Melanocyte of skin (primary cell): ENCODE data around the gene OOSP1. TPM values are rescaled to one million over a fixed set of nuclear protein-coding genes. Genes with fewer than 3 reads are reported as not detected.

Source experiments
- total RNA-seq, 2 donors: library from RNA; depleted of rRNA; stranded (reverse); fragments of >200 nt; gene quantifications; 2 replicates each; pipeline ENCODE4 v1.2.3, GENCODE V29; 2012

Gene OOSP1, protein sequence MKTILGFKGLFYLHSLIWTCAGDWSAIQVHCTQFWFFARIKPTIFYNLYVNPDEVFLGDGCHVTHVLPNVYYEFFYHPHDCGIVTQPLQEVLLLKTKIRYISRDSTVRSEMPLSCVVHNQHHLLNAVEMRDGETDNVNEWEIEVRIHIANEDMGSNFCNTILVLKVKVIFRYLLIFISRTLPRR
- total RNA-seq = under 1 TPM in 1 of 2 donors, not detected in 1; 0.34 TPM

DNA sequence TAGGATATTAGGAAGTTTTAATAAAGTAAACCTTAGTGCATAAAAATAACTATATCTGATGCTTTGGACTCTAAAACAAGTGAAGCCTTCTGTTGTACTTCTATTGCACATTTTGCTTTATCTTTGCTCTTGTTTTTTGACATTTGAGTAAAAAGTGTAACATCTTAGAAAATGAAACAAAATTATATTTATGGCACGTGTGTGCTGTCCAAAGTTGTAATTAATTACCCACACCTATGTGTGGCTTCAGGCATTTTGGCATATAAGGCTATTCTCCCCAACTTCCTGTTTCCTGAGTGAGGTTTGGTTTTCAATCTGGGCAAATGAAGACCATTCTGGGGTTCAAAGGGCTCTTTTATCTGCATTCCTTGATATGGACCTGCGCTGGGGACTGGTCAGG is at the start of gene OOSP1:
TSS of gene OOSP1 (plus strand) at position 301 of the 400 bp plus-strand sequence. CDS start at position 324, 23 bp downstream.

DNA sequence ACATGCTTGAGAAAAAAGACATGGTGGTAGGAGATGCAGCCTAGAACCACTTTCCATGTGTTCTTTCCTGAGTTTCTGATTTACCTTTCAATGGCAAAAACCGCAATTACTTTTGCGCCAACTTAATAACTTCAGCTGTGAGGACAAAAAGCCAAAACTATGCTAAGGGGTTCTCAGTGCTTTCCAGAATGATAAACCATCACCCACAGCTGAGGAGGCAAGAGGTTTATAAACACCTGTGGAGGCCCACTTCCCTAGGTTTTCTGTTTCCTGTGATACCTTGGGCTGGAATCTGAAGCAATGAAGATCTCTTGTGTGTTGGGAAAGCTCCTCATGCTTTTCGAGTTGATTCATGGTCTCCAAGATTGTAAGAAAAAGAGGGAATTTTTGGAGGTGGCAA is 25.5 kb downstream of the OOSP1 start, which contains the start of gene OOSP4A:
TSS of gene OOSP4A (plus strand) at position 301 of the 400 bp plus-strand sequence. CDS start at position 301, 0 bp downstream.

Other genes with a start within 250 kb of the OOSP1 start
- gene OR10V1, start 224.6 kb upstream of the OOSP1 start, total RNA-seq = not detected
- gene STX3, start 183.1 kb upstream of the OOSP1 start, total RNA-seq = 100 to 1,000 TPM; 133 to 167 TPM
- 10 to 100 TPM; 49.9 to 81.9 TPM for gene MRPL16, start 127.7 kb upstream of the OOSP1 start, total RNA-seq
- not detected for gene CBLIF, start 92.9 kb upstream of the OOSP1 start, total RNA-seq
- gene TCN1, start 71.9 kb upstream of the OOSP1 start, total RNA-seq = 10 to 100 TPM in 1 of 2 donors, 1 to 10 TPM in 1; 8.7 to 18.2 TPM
- gene OOSP3, start 59.6 kb upstream of the OOSP1 start, total RNA-seq = not detected
- gene OOSP4A, start 25.6 kb downstream of the OOSP1 start, total RNA-seq = under 1 TPM in 1 of 2 donors, not detected in 1; 0.69 TPM
- not detected for gene OOSP4B, start 78.7 kb downstream of the OOSP1 start, total RNA-seq
- gene OOSP2, start 102.0 kb downstream of the OOSP1 start, total RNA-seq = not detected
- gene MS4A3, start 118.2 kb downstream of the OOSP1 start, total RNA-seq = not detected
- not detected for gene MS4A2, start 150.2 kb downstream of the OOSP1 start, total RNA-seq
- not detected for gene MS4A6A, start 244.7 kb downstream of the OOSP1 start, total RNA-seq